HL-60 (cell line): Measurements from ENCODE around the gene TACC2.

Source experiments
- CTCF ChIP-seq: IDR thresholded peaks from one replicate; pipeline ENCODE4 v1.5.1; 2011; ENCODE audit warnings: low read length, control low read depth, inconsistent platforms; ENCODE audit not compliant: insufficient read depth
- POLR2AphosphoS5 ChIP-seq: IDR thresholded peaks from 2 replicates; pipeline ENCODE4 v1.6.1; 2012; ENCODE audit warnings: low read depth
- REST ChIP-seq: IDR thresholded peaks from 2 replicates; pipeline ENCODE4 v1.6.1; 2012; ENCODE audit warnings: low read depth; ENCODE audit not compliant: insufficient replicate concordance

GRCh38 chr10:122201401-122201800 is 212.4 kb downstream of the TACC2 start:
- TF ChIP-seq CTCF (no peak), POLR2AphosphoS5 (no peak), REST (no peak)
